IMR-90 (cell line): ENCODE results near the gene GBP3. TPM values are rescaled to one million over a fixed set of nuclear protein-coding genes. Genes with fewer than 3 reads are reported as not detected.
A peak's percentile ranks its signal among the peaks of the same experiment; 100 is the strongest.

ENCODE experiments used
- ATAC-seq: fragments of 200-7000 bp; cut with Tn5 transposase; 2 replicates; pipeline ENCODE4 v1.9.1; 2020; ENCODE audit warnings: low read depth, mild to moderate bottlenecking, moderate library complexity
- BruUV-seq: library from RNA; stranded (reverse); fragments of 400-500 nt; replicated peaks from 2 replicates; lab custom pipeline; 2021; lab: Mats Ljungman, UMichigan
- CTCF ChIA-PET: fragments of 300-600 bp; formaldehyde crosslinking; extraction: SDS; loops from one replicate; lab custom pipeline; 2021; ENCODE audit warnings: antibody characterized with exemption; lab: Yijun Ruan, JAX
- POLR2A ChIA-PET: fragments of 300-600 bp; sonication (Branson Sonifier 250); formaldehyde crosslinking; loops from one replicate; lab custom pipeline; 2022; ENCODE audit warnings: antibody characterized with exemption; ENCODE audit not compliant: unreplicated experiment; lab: Charles Lee
- DNase-seq: peaks from one replicate; pipeline ENCODE4 v3.0.0; 2013
- H2AFZ ChIP-seq: replicated peaks from 2 replicates; pipeline ENCODE3; 2013; ENCODE audit warnings: low read length, mild to moderate bottlenecking; ENCODE audit not compliant: poor library complexity
- H2AK5ac ChIP-seq: 2 replicates; pipeline ENCODE4 v1.6.1; 2013; ENCODE audit warnings: low read depth, low read length, inconsistent platforms
- H2AK9ac ChIP-seq: replicated peaks from 2 replicates; pipeline ENCODE3; 2013; ENCODE audit warnings: mild to moderate bottlenecking, low read depth, low read length, moderate library complexity; ENCODE audit not compliant: poor library complexity
- H2BK120ac ChIP-seq: 2 replicates; pipeline ENCODE4 v1.6.1; 2013; ENCODE audit warnings: low read depth, low read length, inconsistent platforms
- H2BK15ac ChIP-seq: 3 replicates; pipeline ENCODE4 v1.6.1; 2013; ENCODE audit warnings: low read depth, low read length, inconsistent platforms
- H2BK20ac ChIP-seq: 2 replicates; pipeline ENCODE4 v1.6.1; 2013; ENCODE audit warnings: low read depth, mild to moderate bottlenecking, inconsistent platforms, low read length, moderate library complexity
- H2BK5ac ChIP-seq: 2 replicates; pipeline ENCODE4 v1.6.1; 2013; ENCODE audit warnings: mild to moderate bottlenecking, low read depth, low read length, inconsistent platforms; ENCODE audit not compliant: poor library complexity, severe bottlenecking
- H3K14ac ChIP-seq: replicated peaks from 2 replicates; pipeline ENCODE4 v1.6.1; 2013; ENCODE audit warnings: low read depth, low read length, inconsistent platforms
- H3K18ac ChIP-seq: 2 replicates; pipeline ENCODE4 v1.6.1; 2013; ENCODE audit warnings: low read depth, low read length, control low read depth
- H3K23ac ChIP-seq: 2 replicates; pipeline ENCODE4 v1.6.1; 2013; ENCODE audit warnings: low read depth, low read length, inconsistent platforms
- H3K27ac ChIP-seq: 2 replicates; pipeline ENCODE4 v1.5.1; 2013; ENCODE audit warnings: mild to moderate bottlenecking, control low read depth, low read length; ENCODE audit not compliant: insufficient read depth
- H3K27me3 ChIP-seq: 2 replicates; pipeline ENCODE4 v1.6.1; 2013; ENCODE audit warnings: low read length; ENCODE audit not compliant: control insufficient read depth, insufficient read depth
- H3K36me3 ChIP-seq: 2 replicates; pipeline ENCODE4 v1.6.1; 2013; ENCODE audit warnings: low read length, mixed read lengths; ENCODE audit not compliant: control insufficient read depth, insufficient read depth
- H3K4ac ChIP-seq: 2 replicates; pipeline ENCODE4 v1.6.1; 2013; ENCODE audit warnings: low read depth, low read length, inconsistent platforms
- H3K4me1 ChIP-seq: 2 replicates; pipeline ENCODE4 v1.6.1; 2013; ENCODE audit warnings: low read length, mixed read lengths; ENCODE audit not compliant: control insufficient read depth, insufficient read depth
- H3K4me2 ChIP-seq: 2 replicates; pipeline ENCODE4 v1.6.1; 2013; ENCODE audit warnings: low read depth, mild to moderate bottlenecking, control low read depth, low read length, moderate library complexity
- H3K4me3 ChIP-seq: 2 replicates; pipeline ENCODE4 v1.5.1; 2013; ENCODE audit warnings: low read depth, mild to moderate bottlenecking, control low read depth, low read length, moderate library complexity; ENCODE audit not compliant: insufficient read depth
- H3K56ac ChIP-seq: 2 replicates; pipeline ENCODE4 v1.6.1; 2013; ENCODE audit warnings: low read length, inconsistent platforms; ENCODE audit not compliant: insufficient read depth; ENCODE audit errors: extremely low read depth
- H3K79me1 ChIP-seq, 2 experiments: 2 replicates each; pipeline ENCODE4 v1.6.1; 2013; ENCODE audit warnings: low read length in 2 of 2, inconsistent platforms in 1 of 2, low read depth in 1 of 2
- H3K9ac ChIP-seq: 2 replicates; pipeline ENCODE4 v1.6.1; 2013; ENCODE audit warnings: low read depth, low read length, control low read depth
- H3K9me1 ChIP-seq: 2 replicates; pipeline ENCODE4 v1.6.1; 2013; ENCODE audit warnings: low read length, inconsistent platforms; ENCODE audit not compliant: insufficient read depth
- H3K9me3 ChIP-seq: 2 replicates; pipeline ENCODE4 v1.6.1; 2013; ENCODE audit warnings: low read length; ENCODE audit not compliant: control insufficient read depth, insufficient read depth
- H4K20me1 ChIP-seq: 2 replicates; pipeline ENCODE4 v1.6.1; 2013; ENCODE audit warnings: low read length, inconsistent platforms; ENCODE audit not compliant: insufficient read depth
- H4K5ac ChIP-seq: 2 replicates; pipeline ENCODE4 v1.6.1; 2013; ENCODE audit warnings: mild to moderate bottlenecking, low read depth, low read length, control low read depth
- H4K8ac ChIP-seq, 2 experiments: 2 replicates each; pipeline ENCODE4 v1.6.1; 2013; ENCODE audit warnings: low read depth in 2 of 2, low read length in 2 of 2, control low read depth in 1 of 2, inconsistent platforms in 1 of 2
- H4K91ac ChIP-seq: 2 replicates; pipeline ENCODE4 v1.6.1; 2013; ENCODE audit warnings: low read depth, low read length, inconsistent platforms; ENCODE audit not compliant: insufficient read depth
- BHLHE40 ChIP-seq: fragments of 150-350 bp; IDR thresholded peaks from 2 replicates; pipeline ENCODE4 v1.6.1; 2016; ENCODE audit warnings: mild to moderate bottlenecking, low read depth, low read length
- FOS ChIP-seq: fragments of 150-350 bp; IDR thresholded peaks from 2 replicates; pipeline ENCODE4 v1.6.1; 2016; ENCODE audit warnings: low read depth, low read length
- MAZ ChIP-seq: IDR thresholded peaks from 2 replicates; pipeline ENCODE4 v1.6.1; 2012; ENCODE audit warnings: low read depth, mild to moderate bottlenecking, low read length, improper control_type of control experiment, moderate library complexity, borderline replicate concordance
- NFE2L2 ChIP-seq: fragments of 150-350 bp; IDR thresholded peaks from 2 replicates; pipeline ENCODE4 v1.6.1; 2016; ENCODE audit warnings: low read depth, mild to moderate bottlenecking, low read length
- RAD21 ChIP-seq: IDR thresholded peaks from 2 replicates; pipeline ENCODE4 v1.6.1; 2012; ENCODE audit warnings: low read length, improper control_type of control experiment
- RCOR1 ChIP-seq: IDR thresholded peaks from 2 replicates; pipeline ENCODE4 v1.6.1; 2012; ENCODE audit warnings: mild to moderate bottlenecking, low read length, improper control_type of control experiment; ENCODE audit not compliant: insufficient replicate concordance
- SMC3 ChIP-seq: fragments of 150-350 bp; IDR thresholded peaks from 2 replicates; pipeline ENCODE4 v1.6.1; 2016; ENCODE audit warnings: low read depth, mild to moderate bottlenecking, antibody characterized with exemption, low read length, moderate library complexity
- WGBS, 2 experiments: methylation state at CpG; one replicate each; pipeline versions ENCODE4 v1.1.5 to v1.1.7; 2013; ENCODE audit warnings: missing lambda C conversion rate in 2 of 2; ENCODE audit not compliant: insufficient read length in 1 of 2; ENCODE audit errors: extremely low coverage in 2 of 2; 5-methylcytosine and 5-hydroxymethylcytosine counted together
- dilution Hi-C: fragments of 300-500 bp; cut with HindIII; formaldehyde crosslinking; loops from one replicate; pipeline ENCODE4 v1.14.3; 2018; ENCODE audit warnings: low sequenced_read_pairs; ENCODE audit not compliant: unreplicated experiment
- in situ Hi-C: fragments of 300-500 bp; cut with MboI; formaldehyde crosslinking; loops from 3 replicates; pipeline ENCODE4 v1.14.3; 2019; ENCODE audit warnings: low sequenced_read_pairs, inconsistent platforms, mixed read lengths
- intact Hi-C: fragments of 100-400 bp; cut with micrococcal nuclease; formaldehyde crosslinking; loops from 2 replicates; pipeline ENCODE4 v1.10.0; 2022
- polyA plus RNA-seq, 3 experiments: library from polyadenylated mRNA; depleted of rRNA; stranded (reverse); fragments of >200 nt; gene quantifications; 2 replicates each; pipeline ENCODE4 v1.2.3, GENCODE V29; 2012; ENCODE audit warnings: low replicate concordance in 1 of 3
- total RNA-seq: library from RNA; depleted of rRNA; stranded (reverse); fragments of >200 nt; gene quantifications from 2 replicates; pipeline ENCODE4 v1.2.3, GENCODE V29; 2012
- TF ChIP-seq, protein P1 (sequence below): fragments of 150-350 bp; IDR thresholded peaks from 2 replicates; pipeline ENCODE4 v1.6.1; 2016; ENCODE audit warnings: low read depth, mild to moderate bottlenecking, low read length, moderate library complexity, borderline replicate concordance

The GBP3 gene
- total and polyA plus RNA-seq, 2 of the 4 experiments (the other 2 are of a cell fraction): 21.9 to 50.0 TPM

DNA sequence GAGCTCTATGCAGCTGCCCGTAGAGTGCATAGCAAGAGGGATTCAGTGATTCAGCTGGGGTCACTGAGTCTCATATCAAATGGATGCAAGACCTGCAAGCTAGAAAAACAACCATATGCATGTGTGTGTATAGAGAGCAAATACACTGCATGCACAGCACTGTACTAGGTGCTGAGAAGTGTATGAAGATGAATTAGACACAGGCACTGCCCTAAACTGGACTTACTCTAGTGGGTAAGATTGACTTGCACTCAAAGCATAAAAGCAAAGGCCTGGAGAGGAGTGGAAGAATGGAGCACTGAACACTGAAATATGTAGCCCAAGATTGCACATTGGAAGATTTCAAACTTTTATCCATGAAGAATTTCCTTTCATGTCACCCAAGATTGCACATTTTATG, 47.8 kb upstream of the GBP3 start:
- H2BK20ac ChIP-seq: no peak overlapping the region
- H3K9me1 ChIP-seq: no peaks in the 10 kb centered on the region
- H2BK15ac ChIP-seq: no peak overlapping the region
- H3K23ac ChIP-seq: no peak overlapping the region
- no peak overlapping the region for H3K56ac ChIP-seq
- no peak for DNase-seq
- H2AK9ac ChIP-seq: no peak overlapping the region
- WGBS, 2 experiments: no CpG with 5 or more reads among the region's 1 CpG
- H3K9ac ChIP-seq: no peak overlapping the region
- no TSS peak for BruUV-seq
- ChIA-PET CTCF (interaction anchor here (1.8 to 3.2 kb wide), 2 partner anchors 15 to 288 kb away, joined by 7 to 11 read pairs; no protein-coding TSS in a partner anchor), POLR2A (no interaction called here)
- H3K27me3 ChIP-seq: 0 out of 2 replicates have a peak, but pooled peaks cover 1% of the 10 kb centered on the region
- no peak overlapping the region for H3K18ac ChIP-seq
- H3K9me3 ChIP-seq: no peaks in the 10 kb centered on the region
- no peak for ATAC-seq
- no peak overlapping the region for H2BK5ac ChIP-seq
- H3K4me3 ChIP-seq: no peak overlapping the region
- H2AK5ac ChIP-seq: no peak overlapping the region
- no peaks in the 10 kb centered on the region for H3K36me3 ChIP-seq
- H4K20me1 ChIP-seq: no peaks in the 10 kb centered on the region
- H4K91ac ChIP-seq: no peak overlapping the region
- H3K79me1 ChIP-seq: no peaks in the 10 kb centered on the region
- no peak for TF ChIP-seq RAD21
- TF ChIP-seq FOS: no peak
- no peak for TF ChIP-seq BHLHE40
- no peak for TF ChIP-seq NFE2L2
- no peak for TF ChIP-seq SMC3
- TF ChIP-seq, protein P1, sequence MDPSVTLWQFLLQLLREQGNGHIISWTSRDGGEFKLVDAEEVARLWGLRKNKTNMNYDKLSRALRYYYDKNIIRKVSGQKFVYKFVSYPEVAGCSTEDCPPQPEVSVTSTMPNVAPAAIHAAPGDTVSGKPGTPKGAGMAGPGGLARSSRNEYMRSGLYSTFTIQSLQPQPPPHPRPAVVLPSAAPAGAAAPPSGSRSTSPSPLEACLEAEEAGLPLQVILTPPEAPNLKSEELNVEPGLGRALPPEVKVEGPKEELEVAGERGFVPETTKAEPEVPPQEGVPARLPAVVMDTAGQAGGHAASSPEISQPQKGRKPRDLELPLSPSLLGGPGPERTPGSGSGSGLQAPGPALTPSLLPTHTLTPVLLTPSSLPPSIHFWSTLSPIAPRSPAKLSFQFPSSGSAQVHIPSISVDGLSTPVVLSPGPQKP: no peak
- TF ChIP-seq RCOR1: no peak
- TF ChIP-seq MAZ: no peak
- no peak overlapping the region for H2AFZ ChIP-seq
- intact Hi-C loops: no loop called here
- no peak overlapping the region for H3K14ac ChIP-seq
- dilution Hi-C loops: no loop called here
- in situ Hi-C loops: no loop called here
- H2BK120ac ChIP-seq: no peak overlapping the region
- H4K5ac ChIP-seq: no peak overlapping the region
- peaks cover 1% of the 10 kb centered on the region for H3K4me1 ChIP-seq
- H3K4ac ChIP-seq: no peak overlapping the region
- peak overlapping the region; percentile 79 for H3K4me2 ChIP-seq
- H4K8ac ChIP-seq: no peak overlapping the region
- H3K27ac ChIP-seq: no peak overlapping the region
